Measurements from ENCODE around the gene SULT1A2. TPM values are rescaled to one million over a fixed set of nuclear protein-coding genes. Genes with fewer than 3 reads are reported as not detected.
"Not testable (repeated sequence)": the region's sequence is repeated elsewhere in the genome, so short reads cannot be mapped to it uniquely, and the experiment has no call there.

The SULT1A2 gene
- total RNA-seq (2014; rRNA removed; shearing (Covaris generic)): not detected in 2 replicates

GRCh38 chr16:28596840-28597691 lies at the start of gene SULT1A2:
TSS of gene SULT1A2 (minus strand) at chr16:28597050. CDS start at chr16:28595930, 1,120 bp downstream.
- H3K4me3 ChIP-seq: no peak within 1 kb of the TSS
- no peaks in the 10 kb centered on the region for H3K27me3 ChIP-seq (replicated peaks)
- no peak for DNase-seq (ENCODE audit: low read depth in 1 of 2, low spot score in 2 of 2)
- no peaks in the 10 kb centered on the region for H3K36me3 ChIP-seq
- H3K27ac ChIP-seq: no peak within 1 kb of the TSS
- no peaks in the 10 kb centered on the region for H3K4me1 ChIP-seq (replicated peaks)
- H3K9me3 ChIP-seq (replicated peaks): no peaks in the 10 kb centered on the region

- H3K9me3 ChIP-seq (replicated peaks); H3K4me1 ChIP-seq (replicated peaks); DNase-seq (ENCODE audit: low read depth in 1 of 2, low spot score in 2 of 2): not testable (repeated sequence)
Measured at GRCh38 chr16:28639959-28640358, 43.1 kb upstream of the SULT1A2 start.

GRCh38 chr16:28638359-28638758 lies 41.5 kb upstream of the SULT1A2 start:
- not testable (repeated sequence) for H3K27ac ChIP-seq; H3K27me3 ChIP-seq (replicated peaks); H3K4me3 ChIP-seq; H3K36me3 ChIP-seq; DNase-seq (ENCODE audit: low read depth in 1 of 2, low spot score in 2 of 2); H3K4me1 ChIP-seq (replicated peaks); H3K9me3 ChIP-seq (replicated peaks)

More at GRCh38 chr16:28639959-28640358, 43.1 kb upstream of the SULT1A2 start:
- H3K36me3 ChIP-seq; H3K27me3 ChIP-seq (replicated peaks); H3K4me3 ChIP-seq; H3K27ac ChIP-seq: not testable (repeated sequence)

- H3K4me1 ChIP-seq (replicated peaks); H3K27ac ChIP-seq; H3K36me3 ChIP-seq; H3K27me3 ChIP-seq (replicated peaks); H3K4me3 ChIP-seq; H3K9me3 ChIP-seq (replicated peaks); DNase-seq (ENCODE audit: low read depth in 1 of 2, low spot score in 2 of 2): not testable (repeated sequence)
Measured at GRCh38 chr16:28637765-28638164, 40.9 kb upstream of the SULT1A2 start, which contains the start of gene NPIPB8. TSS of gene NPIPB8 (plus strand) at chr16:28638065. CDS start at chr16:28638361, 296 bp downstream.

GRCh38 chr16:28636093-28636823 lies 39.4 kb upstream of the SULT1A2 start:
- H3K36me3 ChIP-seq; H3K9me3 ChIP-seq (replicated peaks); DNase-seq (ENCODE audit: low read depth in 1 of 2, low spot score in 2 of 2); H3K4me1 ChIP-seq (replicated peaks); H3K27me3 ChIP-seq (replicated peaks); H3K27ac ChIP-seq; H3K4me3 ChIP-seq: not testable (repeated sequence)

- not testable (repeated sequence) for H3K27me3 ChIP-seq (replicated peaks); H3K4me3 ChIP-seq; DNase-seq (ENCODE audit: low read depth in 1 of 2, low spot score in 2 of 2); H3K4me1 ChIP-seq (replicated peaks); H3K27ac ChIP-seq; H3K9me3 ChIP-seq (replicated peaks); H3K36me3 ChIP-seq
Measured at GRCh38 chr16:28630905-28631304, 34.1 kb upstream of the SULT1A2 start.

- Histone ChIP-seq H3K27ac (no peak overlapping the region), H3K27me3 (replicated peaks) (0 out of 2 replicates have a peak, but pooled peaks cover 2% of the 10 kb centered on the region), H3K4me3 (no peak overlapping the region), H3K9me3 (replicated peaks) (0 out of 2 replicates have a peak, but pooled peaks cover 3% of the 10 kb centered on the region), H3K36me3 (no peaks in the 10 kb centered on the region), H3K4me1 (replicated peaks) (no peaks in the 10 kb centered on the region)
- DNase-seq (ENCODE audit: low read depth in 1 of 2, low spot score in 2 of 2): peak in 1 of 2 experiments; percentile 22
Measured at GRCh38 chr16:28623172-28623711, 26.4 kb upstream of the SULT1A2 start.

- H3K27me3 ChIP-seq (replicated peaks); H3K4me1 ChIP-seq (replicated peaks); H3K27ac ChIP-seq; H3K4me3 ChIP-seq; H3K36me3 ChIP-seq; H3K9me3 ChIP-seq (replicated peaks): not testable (repeated sequence)
- peak in 1 of 2 experiments; percentile 33 for DNase-seq (ENCODE audit: low read depth in 1 of 2, low spot score in 2 of 2)
Measured at GRCh38 chr16:28622532-28623171, 25.8 kb upstream of the SULT1A2 start.

- Histone ChIP-seq H3K36me3 (no peaks in the 10 kb centered on the region), H3K27ac (no peak overlapping the region), H3K9me3 (replicated peaks) (0 out of 2 replicates have a peak, but pooled peaks cover 3% of the 10 kb centered on the region), H3K27me3 (replicated peaks) (0 out of 2 replicates have a peak, but pooled peaks cover 2% of the 10 kb centered on the region), H3K4me3 (no peak overlapping the region), H3K4me1 (replicated peaks) (no peaks in the 10 kb centered on the region)
- peak in 1 of 2 experiments; percentile 22 for DNase-seq (ENCODE audit: low read depth in 1 of 2, low spot score in 2 of 2)
Measured at GRCh38 chr16:28621481-28622155, 24.8 kb upstream of the SULT1A2 start.

- H3K36me3 ChIP-seq; DNase-seq (ENCODE audit: low read depth in 1 of 2, low spot score in 2 of 2); H3K27ac ChIP-seq; H3K27me3 ChIP-seq (replicated peaks); H3K4me1 ChIP-seq (replicated peaks); H3K9me3 ChIP-seq (replicated peaks); H3K4me3 ChIP-seq: not testable (repeated sequence)
Measured at GRCh38 chr16:28620316-28620715, 23.5 kb upstream of the SULT1A2 start.

GRCh38 chr16:28617874-28618273 lies 21.0 kb upstream of the SULT1A2 start:
- Histone ChIP-seq H3K27me3 (replicated peaks) (0 out of 2 replicates have a peak, but pooled peaks cover 2% of the 10 kb centered on the region), H3K4me1 (replicated peaks) (no peaks in the 10 kb centered on the region), H3K9me3 (replicated peaks) (no peaks in the 10 kb centered on the region), H3K36me3 (no peaks in the 10 kb centered on the region), H3K27ac (no peak overlapping the region), H3K4me3 (no peak overlapping the region)
- DNase-seq (ENCODE audit: low read depth in 1 of 2, low spot score in 2 of 2): no peak

- peak in 1 of 2 experiments; percentile 7 for DNase-seq (ENCODE audit: low read depth in 1 of 2, low spot score in 2 of 2)
- Histone ChIP-seq H3K4me1 (replicated peaks) (no peaks in the 10 kb centered on the region), H3K27me3 (replicated peaks) (0 out of 2 replicates have a peak, but pooled peaks cover 2% of the 10 kb centered on the region)
Measured at GRCh38 chr16:28616636-28617035, 19.8 kb upstream of the SULT1A2 start.

GRCh38 chr16:28616224-28616577 lies 19.4 kb upstream of the SULT1A2 start:
- H3K9me3 ChIP-seq (replicated peaks); H3K4me1 ChIP-seq (replicated peaks); H3K27ac ChIP-seq; H3K36me3 ChIP-seq; H3K4me3 ChIP-seq; H3K27me3 ChIP-seq (replicated peaks): not testable (repeated sequence)
- peak in 1 of 2 experiments; percentile 8 for DNase-seq (ENCODE audit: low read depth in 1 of 2, low spot score in 2 of 2)

More at GRCh38 chr16:28616636-28617035, 19.8 kb upstream of the SULT1A2 start:
- Histone ChIP-seq H3K4me3 (no peak overlapping the region), H3K36me3 (no peaks in the 10 kb centered on the region), H3K9me3 (replicated peaks) (no peaks in the 10 kb centered on the region), H3K27ac (no peak overlapping the region)
